ENCODE data around the gene ELN. TPM values are rescaled to one million over a fixed set of nuclear protein-coding genes. Genes with fewer than 3 reads are reported as not detected.
A peak's percentile ranks its signal among the peaks of the same experiment; 100 is the strongest.

Gene ELN
- total and polyA plus RNA-seq, 2 of the 8 experiments (the other 6 are each of a cell fraction or from before 2014, with no cell fraction given): 5.1 to 5.6 TPM

GRCh38 chr7:74083117-74083876 is 55.3 kb downstream of the ELN start, which contains the start of gene LIMK1:
LIMK1 (plus strand) TSS chr7:74083804; CDS start chr7:74083991, 187 bp downstream.
- FAIRE-seq: no peak
- TF ChIP-seq TAF7 (optimal IDR thresholded peaks at IDR 0.05; ENCODE audit: borderline replicate concordance, low read depth, low read length): peak; percentile 37
- TF ChIP-seq SP2 (IDR thresholded peaks at IDR 0.05; ENCODE audit: low read length): no peak
- TF ChIP-seq JUN (IDR thresholded peaks at IDR 0.05; ENCODE audit: low read depth, low read length): no peak
- TF ChIP-seq HDAC2 (IDR thresholded peaks at IDR 0.05; ENCODE audit: borderline replicate concordance in 1 of 2, low read depth in 2 of 2, low read length in 2 of 2): 0 out of 4 replicates have a peak, but pooled peaks have one; percentile 43 to 44
- no peak for TF ChIP-seq KDM4A (IDR thresholded peaks at IDR 0.05; ENCODE audit: low read depth, low read length, severe bottlenecking)
- TF ChIP-seq SIRT6 (IDR thresholded peaks at IDR 0.05; ENCODE audit: low read length): no peak
- TF ChIP-seq MAFK (IDR thresholded peaks at IDR 0.05; ENCODE audit: low read depth, low read length): no peak
- TF ChIP-seq BRCA1 (IDR thresholded peaks at IDR 0.05; ENCODE audit: low read depth, low read length): no peak
- peak; percentile 61 to 68; a peak in 3 of 4 replicates for TF ChIP-seq SIN3A (conservative IDR thresholded peaks at IDR 0.05 in 1 of 2, IDR thresholded peaks at IDR 0.05 in 1 of 2; ENCODE audit: low read depth in 1 of 2, low read length in 2 of 2)
- no peak; the same call in 1 of the 2 replicates for TF ChIP-seq SP4 (IDR thresholded peaks at IDR 0.05; ENCODE audit: low read length)
- no peak for TF ChIP-seq CHD1 (IDR thresholded peaks at IDR 0.05; ENCODE audit: low read depth, low read length)

More at GRCh38 chr7:74083117-74083876, 55.3 kb downstream of the ELN start, which contains the start of gene LIMK1:
- H3K23me2 ChIP-seq (ENCODE audit: low read depth, low read length): peaks cover 6% of the 10 kb centered on the region; the same call in 1 of the 2 replicates
- peak within 1 kb of the TSS; percentile 91 for H3K4ac ChIP-seq (replicated peaks; ENCODE audit: insufficient read length, low read depth, low read length)
- peak within 1 kb of the TSS; percentile 34 for H3K14ac ChIP-seq (ENCODE audit: insufficient read length)
- peak within 1 kb of the TSS; percentile 34 for H4K91ac ChIP-seq (replicated peaks; ENCODE audit: insufficient read length, low read length)
- WGBS, 2 experiments (ENCODE audit: extremely low coverage in 1 of 2, insufficient coverage in 1 of 2, insufficient read length in 1 of 2, insufficient replicate concordance in 2 of 2, low coverage in 1 of 2, low lambda C conversion rate in 2 of 2, missing lambda C conversion rate in 1 of 2): 28% methylated on average over 21 of the region's 71 CpGs; no CpG with 5 or more reads in 1 of the 2 experiments
- no peaks in the 10 kb centered on the region for H3K27me3 ChIP-seq (replicated peaks in 1 of 4; ENCODE audit: control insufficient read depth in 3 of 4, extremely low read depth in 1 of 4, insufficient read depth in 3 of 4, low read length in 3 of 4)
- H2BK20ac ChIP-seq (ENCODE audit: low read length): no peak within 1 kb of the TSS
- H4K20me1 ChIP-seq (replicated peaks in 1 of 2; ENCODE audit: control insufficient read depth in 1 of 2, insufficient read depth in 2 of 2, low read length in 2 of 2): peaks cover 2 to 9% of the 10 kb centered on the region in 2 experiments
- ChIA-PET POLR2A (ENCODE audit: partially characterized antibody) (interaction anchor here (0.6 to 5.0 kb wide), 10 partner anchors 11 to 99 kb away, joined by 3 to 18 read pairs (median 4); partner anchors contain the start of gene EIF4H), CTCF (ENCODE audit: partially characterized antibody) (interaction anchor here (0.6 to 1.7 kb wide), 8 partner anchors 10 to 123 kb away, joined by 3 to 7 read pairs (median 4); no protein-coding TSS in a partner anchor)
- peaks cover 0 to 9% of the 10 kb centered on the region in 2 experiments; a peak in 1 of 4 replicates for H3K79me2 ChIP-seq (ENCODE audit: control insufficient read depth in 1 of 2, insufficient read depth in 2 of 2, low read length in 2 of 2)
- peaks cover 0 to 14% (median 7%) of the 10 kb centered on the region in 4 experiments; a peak in 5 of 8 replicates for H3K36me3 ChIP-seq (ENCODE audit: control insufficient read depth in 2 of 4, insufficient read depth in 4 of 4, low read length in 3 of 4)
- H3K4me3 ChIP-seq (ENCODE audit: extremely low read depth in 1 of 4, insufficient read depth in 2 of 4, low read depth in 3 of 4, low read length in 4 of 4): peak within 1 kb of the TSS; percentile 59 to 90 (median 64)
- no peak within 1 kb of the TSS for H2BK120ac ChIP-seq (replicated peaks; ENCODE audit: low read depth, low read length)
- peak within 1 kb of the TSS; percentile 3; the same call in 1 of the 2 replicates for H3K27ac ChIP-seq (ENCODE audit: low read depth, low read length)
- peak within 1 kb of the TSS; percentile 75; the same call in 1 of the 2 replicates for H2BK12ac ChIP-seq (ENCODE audit: low read depth, low read length)
- peak within 1 kb of the TSS; percentile 81; the same call in 1 of the 2 replicates for H2BK15ac ChIP-seq (ENCODE audit: low read length)
- peak within 1 kb of the TSS; percentile 83 for H2BK5ac ChIP-seq (ENCODE audit: low read depth, low read length)
- H4K5ac ChIP-seq (ENCODE audit: insufficient read length, low read depth, low read length): peak within 1 kb of the TSS; percentile 46
- H3K4me1 ChIP-seq (replicated peaks in 1 of 4; ENCODE audit: control insufficient read depth in 3 of 4, insufficient read depth in 4 of 4, low read length in 3 of 4): peaks cover 0 to 20% (median 12%) of the 10 kb centered on the region in 4 experiments; a peak in 6 of 7 replicates
- H3K23ac ChIP-seq (ENCODE audit: insufficient read length): no peak within 1 kb of the TSS
- peak in 1 of 2 experiments; percentile 86 for DNase-seq (ENCODE audit: low read depth in 1 of 2, low spot score in 2 of 2)
- peaks cover 16% of the 10 kb centered on the region for H3K79me1 ChIP-seq (ENCODE audit: low read depth, low read length)
- peak within 1 kb of the TSS; percentile 90 to 94 for H3K4me2 ChIP-seq (ENCODE audit: insufficient read depth in 1 of 2, low read depth in 2 of 2, low read length in 2 of 2)
- peak within 1 kb of the TSS; percentile 78 for H3K18ac ChIP-seq (ENCODE audit: extremely low read depth, low read length)
- peak within 1 kb of the TSS; percentile 45 to 75 (median 59) for H3K9ac ChIP-seq (replicated peaks in 1 of 4; ENCODE audit: extremely low read depth in 1 of 4, low read depth in 3 of 4, low read length in 3 of 4)
- H2AK5ac ChIP-seq (ENCODE audit: low read depth, low read length): peak within 1 kb of the TSS; percentile 75; the same call in 1 of the 2 replicates
- 0 out of 2 replicates have a peak within 1 kb of the TSS, but pooled peaks have one; percentile 66 for H2AFZ ChIP-seq (ENCODE audit: low read length)
- H3K56ac ChIP-seq (replicated peaks; ENCODE audit: insufficient read length, low read depth, low read length): no peak within 1 kb of the TSS
- peak within 1 kb of the TSS; percentile 92 for H4K8ac ChIP-seq (ENCODE audit: extremely low read depth, insufficient read depth, low read length)
- H3K9me3 ChIP-seq (ENCODE audit: insufficient read depth in 2 of 2, low read depth in 1 of 2, low read length in 1 of 2): no peaks in the 10 kb centered on the region
